Kidney (tissue), 14 donors: Measurements from ENCODE around the gene PCDH9. TPM values are rescaled to one million over a fixed set of nuclear protein-coding genes. Genes with fewer than 3 reads are reported as not detected.

Experiments
- DNase-seq, 5 donors: peaks; one replicate each; pipeline ENCODE4 v3.0.0-alpha.2; 2013 to 2020
- FAIRE-seq: peaks from 2 replicates; lab custom pipeline; 2012; peaks lifted over from hg19 to GRCh38; lab: Jason Lieb, UNC
- H3K27ac ChIP-seq, 2 donors: one replicate each; pipeline ENCODE4 v1.7.0; 2013; ENCODE audit warnings: low read depth in 2 of 2, low read length in 2 of 2, inconsistent platforms in 1 of 2
- H3K27me3 ChIP-seq: one replicate; pipeline ENCODE4 v1.7.1; 2013; ENCODE audit warnings: low read length, inconsistent platforms; ENCODE audit not compliant: control insufficient read depth, insufficient read depth
- H3K36me3 ChIP-seq, 3 donors: one replicate each; pipeline versions ENCODE4 v1.7.0 to v1.7.1; 2013; ENCODE audit warnings: low read length in 3 of 3, control low read depth in 1 of 3, inconsistent platforms in 1 of 3; ENCODE audit not compliant: insufficient read depth in 3 of 3, control insufficient read depth in 2 of 3
- H3K4me1 ChIP-seq, 3 donors: one replicate each; pipeline versions ENCODE4 v1.7.0 to v1.7.1; 2013; ENCODE audit warnings: low read length in 3 of 3, inconsistent platforms in 1 of 3, low read depth in 1 of 3; ENCODE audit not compliant: control insufficient read depth in 2 of 3, insufficient read depth in 2 of 3
- H3K4me3 ChIP-seq, 3 donors: one replicate each; pipeline versions ENCODE4 v1.7.0 to v1.8.1; 2013; ENCODE audit warnings: low read length in 3 of 3, control low read depth in 1 of 3, inconsistent platforms in 1 of 3
- H3K9ac ChIP-seq, 3 donors: one replicate each; pipeline versions ENCODE4 v1.7.0 to v1.7.1; 2013; ENCODE audit warnings: low read length in 3 of 3, control low read depth in 1 of 3, inconsistent platforms in 1 of 3
- H3K9me3 ChIP-seq, 3 donors: one replicate each; pipeline versions ENCODE4 v1.7.0 to v1.7.1; 2013; ENCODE audit warnings: low read length in 3 of 3, control low read depth in 1 of 3, inconsistent platforms in 1 of 3; ENCODE audit not compliant: control insufficient read depth in 2 of 3, insufficient read depth in 1 of 3
- CTCF ChIP-seq: IDR thresholded peaks from 3 replicates; pipeline ENCODE4 v1.5.1; 2012; ENCODE audit warnings: mild to moderate bottlenecking, moderate library complexity, borderline replicate concordance; ENCODE audit not compliant: insufficient read depth; ENCODE audit errors: extremely low read depth
- intact Hi-C: fragments of 100-400 bp; cut with DNase I; formaldehyde crosslinking; loops from one replicate; pipeline ENCODE4 v1.11.1; 2022
- polyA plus RNA-seq: library from polyadenylated mRNA; stranded (reverse); fragments of 350-450 nt; fragmentation: Illumina TruSeq; extraction: RNeasy Lipid Tissue Mini Kit (QIAGEN cat#74804); gene quantifications from one replicate; pipeline ENCODE4 v1.2.3, GENCODE V29; 2014; ENCODE audit warnings: low read depth, low replicate concordance; ENCODE audit not compliant: insufficient read depth
- total RNA-seq: library from RNA; stranded (reverse); fragmentation: NEBNext Ultra II Directional; extraction: Animal tissue kit (Norgen Biotek cat#: 25700); gene quantifications from one replicate; pipeline ENCODE4 v1.2.1, GENCODE V29; 2021
- donor health status: control.
- donor health status: control.
- donor health status: control.
- donor health status: control.
- donor health status: control.
- donor health status: DM: yes; HTN: yes; CAD: no.
- donor health status: Normal renal cell carcinoma (clear cell type).

Gene PCDH9
- total and polyA plus RNA-seq, 2 donors from 2014 or later, result 1.6 to 9.5 TPM

- DNase-seq, result no peak
- Histone ChIP-seq H3K4me3 (no peak overlapping the region), H3K9me3 (no peaks in the 10 kb centered on the region), H3K27ac (no peak overlapping the region), H3K4me1 (no peaks in the 10 kb centered on the region), H3K9ac (no peak overlapping the region), H3K36me3 (no peaks in the 10 kb centered on the region), H3K27me3 (no peaks in the 10 kb centered on the region)
- no peak for FAIRE-seq
- intact Hi-C loops, result no loop called here
- TF ChIP-seq CTCF, result no peak
These were observed 894.5 kb downstream of the PCDH9 start for GRCh38 chr13:66335626-66336025.

- no peak for TF ChIP-seq CTCF
- no peak overlapping the region for H3K4me3 ChIP-seq
- no peaks in the 10 kb centered on the region for H3K4me1 ChIP-seq
- DNase-seq (no peak), FAIRE-seq (no peak)
- no peak overlapping the region for H3K27ac ChIP-seq
- no peak overlapping the region for H3K9ac ChIP-seq
- no peaks in the 10 kb centered on the region for H3K36me3 ChIP-seq
- intact Hi-C loops, result no loop called here
- no peaks in the 10 kb centered on the region for H3K27me3 ChIP-seq
- H3K9me3 ChIP-seq, result no peaks in the 10 kb centered on the region
These were observed 900.1 kb downstream of the PCDH9 start for GRCh38 chr13:66329988-66330451.

GRCh38 chr13:66328476-66328875 is 901.7 kb downstream of the PCDH9 start:
- Histone ChIP-seq H3K4me3 (no peak overlapping the region), H3K4me1 (no peaks in the 10 kb centered on the region), H3K27ac (no peak overlapping the region), H3K9ac (no peak overlapping the region), H3K27me3 (no peaks in the 10 kb centered on the region), H3K9me3 (no peaks in the 10 kb centered on the region), H3K36me3 (no peaks in the 10 kb centered on the region)
- intact Hi-C loops, result no loop called here
- DNase-seq (no peak), FAIRE-seq (no peak)
- no peak for TF ChIP-seq CTCF

GRCh38 chr13:66323745-66324347 is 906.3 kb downstream of the PCDH9 start:
- H3K36me3 ChIP-seq, result no peaks in the 10 kb centered on the region
- TF ChIP-seq CTCF, result no peak
- FAIRE-seq (no peak), DNase-seq (no peak)
- H3K27me3 ChIP-seq, result no peaks in the 10 kb centered on the region
- no peak overlapping the region for H3K4me3 ChIP-seq
- H3K4me1 ChIP-seq, result no peaks in the 10 kb centered on the region
- intact Hi-C loops, result no loop called here
- no peak overlapping the region for H3K9ac ChIP-seq
- no peaks in the 10 kb centered on the region for H3K9me3 ChIP-seq
- H3K27ac ChIP-seq, result no peak overlapping the region
